Hindlimb muscle (tissue), 1 donor: ENCODE data around the gene EMX1. TPM values are rescaled to one million over a fixed set of nuclear protein-coding genes. Genes with fewer than 3 reads are reported as not detected.

Experiments
- DNase-seq: peaks from one replicate; pipeline ENCODE4 v3.0.0-alpha.2; 2013
- polyA plus RNA-seq: library from polyadenylated mRNA; unstranded; fragments of 120-200 nt; gene quantifications from one replicate; pipeline ENCODE4 v1.2.1, GENCODE V29; 2013; ENCODE audit not compliant: insufficient read length

Gene EMX1
- polyA plus RNA-seq, 1 donor, result not detected

DNA sequence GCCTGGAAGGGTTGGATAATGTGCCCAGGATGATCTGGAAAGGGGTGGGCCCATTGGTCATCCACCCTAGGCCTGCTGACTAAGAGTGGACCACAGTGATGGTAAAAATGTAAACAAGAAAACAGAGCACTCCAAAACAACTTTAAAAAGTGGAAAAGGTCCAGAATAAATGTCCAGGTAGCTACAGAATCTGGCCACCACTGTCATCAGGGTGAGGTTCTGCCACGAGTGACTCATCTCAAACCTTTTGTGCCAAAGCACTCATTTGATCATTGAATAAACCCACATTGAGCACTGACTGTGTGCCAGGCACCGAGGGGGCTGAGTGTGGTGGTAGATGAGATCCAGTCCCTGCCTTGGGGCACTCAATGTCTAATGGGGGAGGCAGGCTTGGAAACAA, 64.9 kb downstream of the EMX1 start:
- no peak for DNase-seq

DNA sequence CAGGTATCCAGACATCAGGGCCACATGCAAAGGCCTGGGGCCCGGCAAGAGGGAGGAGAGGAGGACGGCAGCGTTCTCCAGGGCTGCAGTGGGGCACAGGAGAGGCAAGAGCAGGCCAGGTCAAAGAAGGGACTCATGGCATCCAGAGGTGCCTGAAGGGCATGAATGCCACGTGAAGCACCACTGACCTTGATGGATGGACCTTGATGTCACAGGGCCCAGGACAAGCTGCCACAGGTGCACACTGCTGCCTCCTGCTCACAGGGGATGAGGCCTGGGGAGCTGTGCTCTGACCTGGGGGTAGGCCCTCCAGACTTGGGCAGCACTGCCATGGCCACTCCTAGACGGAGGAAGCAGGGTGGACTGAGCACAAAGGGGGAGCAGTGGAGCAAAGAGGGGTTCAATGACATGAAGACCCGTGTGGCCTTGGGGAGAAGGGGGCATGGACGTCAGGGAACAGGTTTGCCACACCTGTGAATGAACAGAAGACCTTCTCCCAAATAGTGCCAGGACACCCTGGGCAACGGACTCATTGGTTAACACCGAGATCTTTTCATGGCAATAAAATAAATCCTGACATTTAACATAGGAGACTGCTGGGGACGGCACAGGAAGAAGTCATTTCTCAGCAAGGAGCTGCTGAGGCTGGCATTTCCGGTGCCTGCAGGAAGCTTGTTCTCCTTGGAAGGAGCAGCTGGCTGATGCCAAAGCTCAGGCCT, 65.6 kb downstream of the EMX1 start:
- DNase-seq, result no peak

DNA sequence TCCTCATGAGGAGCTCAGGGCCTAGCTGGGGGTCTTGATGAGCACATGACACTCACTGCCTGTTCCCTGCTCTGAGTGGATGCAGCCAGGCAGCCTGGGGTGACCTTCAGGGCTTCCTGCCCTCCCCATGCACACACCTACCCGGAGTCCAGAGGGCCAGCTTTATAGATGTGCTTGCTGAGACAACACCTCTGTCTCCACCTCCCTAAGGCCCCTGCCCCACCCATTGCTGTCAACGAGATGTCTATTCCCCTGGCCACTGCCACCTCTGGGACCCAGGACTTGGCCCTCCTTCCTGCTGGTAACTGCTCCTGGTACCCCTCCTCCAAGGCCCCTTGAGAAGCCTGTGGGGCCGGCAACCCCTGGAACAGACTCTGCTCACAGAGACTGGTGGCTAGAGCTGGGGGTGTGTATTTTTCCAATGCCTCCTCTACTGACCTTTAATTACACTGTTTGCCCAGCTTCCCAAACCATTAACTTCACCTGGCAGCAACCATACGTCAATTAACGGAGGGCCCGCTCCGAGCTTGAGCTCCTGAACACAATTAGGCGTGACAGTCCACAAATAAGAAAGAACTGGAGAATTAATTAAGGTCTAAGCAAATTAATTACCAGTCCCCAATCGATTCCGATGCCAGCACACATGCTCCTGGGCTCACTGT, 66.3 kb downstream of the EMX1 start:
- DNase-seq, result no peak

DNA sequence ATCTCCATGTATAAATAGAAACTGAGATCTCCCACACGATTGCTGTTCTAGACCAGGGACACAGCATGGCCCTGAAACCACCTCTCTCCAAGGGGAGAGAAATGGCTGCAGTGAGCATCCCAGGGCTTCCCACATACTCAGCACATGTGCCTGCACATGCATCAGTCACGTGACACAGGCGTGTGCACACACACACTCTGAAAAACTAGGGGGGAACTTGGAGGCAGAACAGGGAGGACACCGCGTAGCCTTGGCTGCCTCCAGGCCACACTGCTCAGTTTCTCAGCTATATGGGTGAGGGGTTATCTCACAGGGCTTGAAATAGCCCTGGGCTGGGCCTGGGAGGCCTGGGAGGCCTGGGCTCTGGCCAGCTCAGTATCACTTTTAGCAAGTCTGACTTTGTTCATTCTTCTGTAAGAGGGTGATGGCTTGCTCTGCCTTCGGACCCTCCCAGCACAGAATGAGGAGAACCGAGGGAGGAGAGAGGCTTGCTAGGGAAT, 66.9 kb downstream of the EMX1 start:
- DNase-seq, result no peak

Other genes with a start within 250 kb of the EMX1 start
- 11.3 TPM for gene EXOC6B, start 91.5 kb upstream of the EMX1 start, polyA plus RNA-seq
- 4.4 TPM for gene SPR, start 30.1 kb upstream of the EMX1 start, polyA plus RNA-seq
- gene SFXN5, start 154.2 kb downstream of the EMX1 start, polyA plus RNA-seq, result 6.4 TPM
- gene RAB11FIP5, start 195.4 kb downstream of the EMX1 start, polyA plus RNA-seq, result 18.8 TPM